ACHN (cell line): Measurements from ENCODE around the gene TTC8.
A peak's percentile ranks its signal among the peaks of the same experiment; 100 is the strongest.
"Not testable (repeated sequence)": the region's sequence is repeated elsewhere in the genome, so short reads cannot be mapped to it uniquely, and the experiment has no call there.

ENCODE experiments used
- DNase-seq: peaks from one replicate; pipeline ENCODE4 v3.0.0-alpha.2; 2015
- in situ Hi-C: cut with HindIII; loops from 2 replicates; pipeline ENCODE4 v1.10.0; 2017; ENCODE audit warnings: low sequenced_read_pairs, low pct_ligation_motif_present, low pct_unique_long_range_greater_than_20kb

TTC8 gene

DNA sequence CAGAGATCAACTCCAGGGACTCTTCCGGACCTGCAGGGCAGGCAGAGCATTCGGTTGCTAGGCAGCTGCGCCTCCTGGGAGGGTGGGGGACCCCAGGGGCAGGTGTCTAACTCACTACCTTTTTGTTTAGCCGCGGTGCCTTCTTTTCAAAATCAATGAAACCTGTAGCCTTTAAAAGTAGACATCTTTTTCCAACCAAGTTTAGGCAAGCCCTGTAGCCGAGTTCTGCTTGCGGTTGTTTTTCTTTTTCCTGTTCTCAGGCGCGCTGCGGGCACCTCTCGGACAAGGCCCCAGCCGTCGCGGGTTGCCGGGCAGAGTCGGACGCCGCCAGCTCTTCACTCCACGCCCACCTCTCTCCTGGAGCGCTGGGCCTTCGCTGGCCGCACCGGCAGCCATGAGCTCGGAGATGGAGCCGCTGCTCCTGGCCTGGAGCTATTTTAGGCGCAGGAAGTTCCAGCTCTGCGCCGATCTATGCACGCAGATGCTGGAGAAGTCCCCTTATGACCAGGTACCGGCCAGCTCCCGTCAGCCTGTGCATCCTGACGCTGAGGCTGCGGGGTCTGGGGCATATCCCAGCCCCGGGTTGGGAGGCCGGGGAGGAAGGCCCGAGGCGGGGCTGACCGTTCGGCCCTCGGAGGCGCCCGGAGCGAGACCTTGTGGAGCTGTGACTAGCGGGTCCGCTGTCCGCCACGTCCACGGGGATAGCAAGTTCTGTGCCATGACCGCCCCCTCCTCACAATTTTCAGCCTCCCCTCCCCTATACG, at the start of gene TTC8:
Gene TTC8 (plus strand): TSS at position 338 of the 764 bp plus-strand sequence. CDS start 57 bp downstream, at position 395.
- DNase-seq: peak; percentile 85
- in situ Hi-C loops: no loop called here

DNA sequence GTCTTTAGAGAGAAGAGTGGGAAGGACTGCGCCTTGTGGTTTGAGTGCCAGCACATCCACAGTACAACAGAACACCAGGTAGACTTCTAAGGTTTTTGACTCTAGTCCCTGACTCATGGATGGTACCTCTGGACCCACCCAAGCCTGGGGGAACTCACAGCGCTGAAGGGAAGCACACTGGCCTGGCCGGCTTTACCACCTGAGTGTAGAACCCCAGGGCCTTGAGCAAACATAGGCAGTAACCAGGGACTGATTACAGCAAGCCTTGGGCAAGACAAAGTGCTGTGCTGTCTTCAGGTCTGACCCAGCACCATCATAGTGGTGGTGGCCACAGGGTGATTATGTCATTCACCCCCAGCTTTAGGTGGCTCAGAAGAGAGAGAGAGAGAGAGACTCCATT, 48.9 kb upstream of the TTC8 start:
- DNase-seq: no peak
- in situ Hi-C loops: no loop called here

DNA sequence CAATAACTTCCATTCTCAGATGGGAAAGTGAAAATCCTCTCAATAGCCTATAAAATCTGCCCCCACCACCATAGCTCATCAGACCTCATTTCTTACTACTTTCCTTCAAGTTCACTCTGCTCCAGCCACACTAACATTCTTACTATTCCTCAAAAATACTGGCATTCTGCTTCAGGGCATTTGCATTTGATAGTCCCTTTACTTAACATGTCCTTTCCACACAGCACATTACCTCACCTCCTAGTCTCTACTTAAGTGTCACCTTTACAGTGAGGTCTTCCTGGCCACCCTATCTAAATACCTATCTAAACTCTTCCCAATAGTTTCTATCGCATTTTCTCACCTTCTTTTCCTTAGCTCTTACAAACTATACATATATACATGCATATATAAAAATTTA, 38.5 kb upstream of the TTC8 start:
- in situ Hi-C loops: no loop called here
- DNase-seq: no peak

DNA sequence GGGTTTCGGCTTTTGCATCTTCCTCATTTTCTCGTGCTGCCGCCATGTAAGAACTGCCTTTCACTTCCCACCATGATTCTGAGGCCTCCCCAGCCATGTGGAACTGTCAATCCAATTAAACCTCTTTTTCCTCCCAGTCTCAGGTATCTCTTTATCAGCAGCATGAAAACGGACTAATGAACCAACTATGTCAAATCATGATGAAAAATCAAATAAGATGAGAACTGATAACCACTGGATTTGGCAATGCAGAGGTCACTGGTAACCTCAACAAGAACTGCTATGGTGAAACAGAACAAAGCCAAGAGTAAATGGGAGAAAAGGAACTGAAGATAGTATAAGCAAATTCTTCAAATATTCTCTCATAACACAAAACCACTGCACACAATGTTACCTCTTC, 37.7 kb upstream of the TTC8 start:
- in situ Hi-C loops: no loop called here
- DNase-seq: no peak

DNA sequence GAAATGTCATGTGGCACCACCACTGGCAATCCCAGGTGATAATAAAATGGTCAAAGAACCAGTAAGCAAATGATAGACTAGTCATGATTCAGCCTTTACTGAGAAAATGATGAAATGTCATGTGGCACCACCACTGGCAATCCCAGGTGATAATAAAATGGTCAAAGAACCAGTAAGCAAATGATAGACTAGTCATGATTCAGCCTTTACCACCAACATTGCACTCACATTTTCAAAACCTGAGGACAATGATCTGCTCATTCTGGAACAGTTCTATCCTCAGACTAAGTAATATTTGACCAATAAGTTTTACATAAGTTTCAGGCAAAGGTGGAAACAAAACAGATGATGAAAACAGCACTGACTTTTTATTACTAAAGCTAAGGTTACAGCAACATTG, 34.9 kb upstream of the TTC8 start:
- DNase-seq, in situ Hi-C loops: not testable (repeated sequence)

DNA sequence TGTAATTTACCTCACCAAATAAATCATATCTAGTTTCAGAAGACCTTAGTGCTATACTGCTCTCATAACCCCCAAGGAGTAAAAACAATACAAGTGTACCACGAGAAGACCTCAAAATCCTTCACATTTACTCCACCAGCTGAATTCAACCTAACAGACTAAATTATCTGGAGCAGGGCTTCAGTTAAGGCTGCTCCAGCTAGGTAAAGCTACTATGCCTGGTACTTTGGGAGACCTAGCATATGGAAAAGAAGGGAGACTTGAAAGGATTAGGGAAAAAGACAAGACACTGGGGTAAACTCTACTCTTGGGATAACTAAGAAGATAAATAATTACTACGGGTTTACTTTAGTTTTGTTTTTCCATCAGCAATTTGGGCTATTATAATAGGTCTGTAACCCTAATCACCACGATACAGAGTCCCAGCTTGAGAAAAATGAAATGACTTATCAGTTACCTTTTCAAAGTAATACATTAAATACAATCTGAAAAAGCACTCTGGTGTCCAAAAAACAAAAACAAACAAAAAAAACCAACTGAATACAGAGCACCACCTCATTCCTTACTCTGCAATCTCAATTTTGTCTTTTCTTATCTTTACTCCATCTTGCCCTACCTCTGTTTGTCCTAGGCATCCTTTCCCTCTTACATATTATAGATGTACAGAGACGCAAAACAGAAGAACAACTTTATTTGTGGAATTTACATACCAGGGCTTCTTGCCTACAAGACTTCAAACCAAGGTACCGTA, 33.8 kb upstream of the TTC8 start:
- DNase-seq: no peak
- in situ Hi-C loops: no loop called here

DNA sequence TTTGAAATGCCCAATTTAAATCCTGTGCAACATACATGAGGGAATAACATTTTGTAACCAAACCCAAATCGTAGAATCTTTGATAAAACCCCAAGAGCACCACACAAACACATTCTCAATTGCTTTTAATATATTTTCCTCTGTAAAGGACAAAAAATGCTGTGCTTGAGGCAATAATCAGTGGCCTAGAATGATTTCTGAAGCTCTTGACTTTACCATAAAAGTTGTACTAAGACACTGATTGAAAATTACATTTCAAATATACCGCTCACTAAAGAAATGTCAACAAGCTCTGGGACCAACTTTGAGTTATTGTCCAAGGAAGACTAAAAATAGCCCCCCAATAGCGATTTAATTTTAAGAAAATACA, 33.2 kb upstream of the TTC8 start:
- no peak for DNase-seq

DNA sequence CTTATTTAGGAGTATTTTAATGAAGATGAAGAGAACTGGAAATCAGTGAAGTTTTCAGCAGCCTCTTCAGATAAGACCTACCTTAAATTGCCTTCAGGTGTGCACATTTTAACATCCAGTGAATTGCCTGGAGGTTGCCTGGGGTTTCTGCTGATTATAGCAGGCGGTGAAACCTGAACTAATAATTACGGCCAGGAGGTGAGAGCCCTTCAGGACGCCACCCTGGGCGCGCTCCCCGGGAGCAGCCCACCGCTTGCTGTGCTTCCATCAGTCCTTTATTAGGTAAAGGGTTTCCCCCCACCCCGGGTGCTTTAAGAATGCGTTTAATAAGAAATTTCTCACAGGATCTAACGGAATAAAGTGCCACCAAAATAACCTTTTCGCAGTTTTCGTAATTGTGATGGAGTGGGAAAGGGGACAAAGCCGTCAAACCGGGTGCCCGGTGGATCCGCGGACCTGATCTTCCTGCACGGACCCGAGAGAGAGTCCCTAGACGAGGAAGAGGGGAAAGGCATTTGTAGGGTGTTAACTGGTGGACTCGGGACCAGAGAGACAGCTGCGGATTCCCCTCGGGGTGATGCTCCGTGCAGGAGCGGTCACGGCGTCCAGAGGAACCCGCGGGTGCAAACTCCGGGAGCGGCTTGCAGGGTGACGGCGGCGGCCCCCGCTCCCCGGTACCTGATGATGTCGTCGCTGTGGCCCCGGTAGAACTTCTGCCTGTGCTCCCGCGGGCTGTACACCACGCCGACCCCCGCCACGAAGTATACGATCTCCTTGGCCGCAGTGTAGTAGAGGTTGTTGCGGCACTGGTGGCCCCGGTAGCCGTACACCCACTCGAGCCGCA, 32.6 kb upstream of the TTC8 start:
- in situ Hi-C loops: no loop called here
- no peak for DNase-seq

More for the DNA sequence above, 33.2 kb upstream of the TTC8 start:
- in situ Hi-C loops: no loop called here

DNA sequence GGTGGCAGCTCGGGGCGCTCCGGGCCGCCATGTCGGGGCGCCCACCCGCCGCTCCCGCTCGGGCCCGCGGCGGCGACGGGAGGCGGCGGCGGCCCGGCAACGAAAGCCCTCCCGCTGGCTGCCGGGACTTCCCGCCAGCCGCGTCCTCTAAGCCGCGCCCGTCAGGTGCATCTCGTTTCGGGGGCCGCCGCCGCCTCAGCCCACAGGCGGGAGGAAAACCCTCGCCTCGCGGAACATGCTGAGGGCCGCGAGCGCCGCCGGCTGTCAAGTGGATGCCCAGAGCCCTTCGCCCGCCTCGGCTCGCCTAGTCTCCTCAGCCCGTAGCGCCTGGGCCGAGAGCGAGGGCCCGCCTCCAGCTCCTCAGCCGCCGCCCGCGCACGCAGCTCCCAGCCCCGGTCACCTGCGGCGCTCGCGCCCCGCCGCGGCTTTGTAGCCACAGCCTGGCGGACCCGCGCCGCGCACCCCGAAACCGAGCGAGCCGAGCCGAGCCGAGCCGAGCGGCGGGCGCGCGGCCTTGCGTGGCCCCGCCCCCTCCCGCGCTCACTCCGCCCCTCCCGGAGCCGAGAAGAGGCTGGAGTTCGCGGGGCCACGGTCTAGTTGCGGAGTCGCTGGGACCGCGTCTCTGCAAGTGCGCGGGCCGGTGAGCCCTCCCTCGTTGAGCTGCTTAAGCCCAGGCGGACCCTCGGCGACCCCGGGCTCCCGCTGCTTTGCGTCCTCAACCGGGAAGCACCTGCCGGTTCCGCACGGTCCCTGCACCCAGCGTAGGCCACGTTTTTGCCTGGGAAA, 31.8 kb upstream of the TTC8 start, which contains the start of gene EML5:
Gene EML5 (minus strand): TSS at position 481 of the 786 bp plus-strand sequence. CDS start 450 bp downstream, at position 31.
- peak; percentile 65 for DNase-seq
- in situ Hi-C loops: no loop called here

DNA sequence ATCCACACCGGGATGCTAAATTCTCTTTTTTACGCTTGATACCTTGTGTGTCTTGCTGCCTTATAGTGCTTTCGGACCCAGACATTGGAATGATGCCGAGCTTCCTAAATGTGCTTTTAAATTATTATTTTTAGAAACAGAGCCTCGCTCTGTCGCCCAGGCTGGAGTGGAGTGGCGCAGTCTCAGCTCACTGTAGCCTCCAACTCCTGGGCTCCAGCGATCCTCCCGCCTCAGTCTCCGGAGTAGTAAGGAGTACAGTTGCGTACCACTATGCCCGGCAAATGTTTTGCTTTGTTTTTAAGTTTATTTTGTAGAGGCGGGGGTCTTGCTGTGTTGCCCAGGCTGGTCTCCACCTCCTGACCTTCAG, 31.2 kb upstream of the TTC8 start:
- in situ Hi-C loops: no loop called here
- DNase-seq: no peak

DNA sequence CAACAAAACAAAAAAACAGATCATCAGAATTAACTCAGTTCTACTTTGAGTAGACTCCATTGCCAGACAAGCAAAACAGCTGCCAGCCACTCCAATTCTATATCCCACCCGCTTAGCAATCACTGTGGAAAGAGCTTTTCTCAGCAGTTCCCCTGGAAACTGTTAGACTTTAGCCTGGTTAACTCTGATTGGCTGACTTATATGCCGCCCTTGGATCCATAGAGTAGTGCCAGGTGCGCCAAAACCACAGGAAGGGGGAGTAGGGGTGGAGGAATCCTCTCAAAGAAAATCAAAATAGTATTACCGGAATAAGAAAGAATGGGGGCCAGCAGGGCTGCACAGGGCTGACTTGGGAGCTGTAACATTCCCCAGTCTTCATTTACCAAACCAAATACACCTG, 26.3 kb upstream of the TTC8 start:
- no peak for DNase-seq
- in situ Hi-C loops: no loop called here

DNA sequence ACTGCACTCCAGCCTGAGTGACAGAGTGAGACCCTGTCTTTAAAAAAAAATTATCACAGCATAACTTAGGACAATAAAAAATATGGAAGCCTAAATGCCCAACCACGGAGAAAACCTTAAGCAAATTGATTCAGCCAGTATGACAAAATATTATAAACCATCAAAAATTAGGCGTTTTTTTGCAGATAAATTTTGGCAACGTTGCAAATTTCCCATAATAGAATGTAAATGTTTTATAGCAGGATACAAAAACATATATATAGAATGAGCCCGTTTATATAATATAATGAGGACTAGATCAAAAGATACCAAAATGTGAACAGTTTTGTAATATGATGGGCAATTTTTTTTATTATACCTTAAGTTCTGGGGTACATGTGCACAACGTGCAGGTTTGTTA, 24.9 kb upstream of the TTC8 start:
- in situ Hi-C loops: no loop called here
- no peak for DNase-seq

DNA sequence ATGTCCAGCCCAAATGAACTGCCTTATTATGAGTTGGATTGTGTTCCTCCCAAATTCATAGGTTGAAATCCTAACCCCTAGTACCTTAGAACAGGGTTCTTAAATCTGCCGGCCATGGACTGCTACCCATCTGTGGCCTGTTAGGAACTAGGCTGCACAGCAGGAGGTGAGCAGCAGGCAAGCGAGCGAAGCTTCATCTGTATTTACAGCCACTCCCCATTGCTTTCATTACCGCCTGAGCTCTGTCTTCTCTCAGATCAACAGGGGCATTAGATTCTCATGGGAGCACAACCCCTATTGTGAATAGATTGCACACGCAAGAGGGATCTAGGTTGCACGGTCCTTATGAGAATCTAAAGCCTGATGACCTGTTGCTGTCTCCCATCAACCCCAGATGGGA, 21.9 kb upstream of the TTC8 start:
- no peak for DNase-seq
- in situ Hi-C loops: no loop called here

DNA sequence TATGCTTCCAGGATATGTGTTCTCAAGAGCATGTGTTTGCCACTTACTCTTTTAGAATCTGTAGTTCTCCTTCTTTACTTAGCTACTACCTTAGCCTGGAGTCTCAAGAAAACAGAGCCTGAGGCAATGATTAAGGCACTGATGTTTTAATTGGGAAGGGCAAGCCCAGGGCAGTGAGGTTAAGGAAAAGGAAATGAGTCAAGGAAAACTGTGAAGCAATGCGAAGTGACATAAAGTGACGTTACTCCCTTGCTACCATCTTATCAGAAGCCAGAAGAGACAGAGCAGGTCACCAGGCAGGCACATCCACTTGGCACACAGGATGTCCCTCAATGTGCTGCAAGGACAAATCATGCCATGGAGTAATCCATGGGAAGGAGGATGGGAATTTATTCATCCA, 20.4 kb upstream of the TTC8 start:
- in situ Hi-C loops: no loop called here
- no peak for DNase-seq

DNA sequence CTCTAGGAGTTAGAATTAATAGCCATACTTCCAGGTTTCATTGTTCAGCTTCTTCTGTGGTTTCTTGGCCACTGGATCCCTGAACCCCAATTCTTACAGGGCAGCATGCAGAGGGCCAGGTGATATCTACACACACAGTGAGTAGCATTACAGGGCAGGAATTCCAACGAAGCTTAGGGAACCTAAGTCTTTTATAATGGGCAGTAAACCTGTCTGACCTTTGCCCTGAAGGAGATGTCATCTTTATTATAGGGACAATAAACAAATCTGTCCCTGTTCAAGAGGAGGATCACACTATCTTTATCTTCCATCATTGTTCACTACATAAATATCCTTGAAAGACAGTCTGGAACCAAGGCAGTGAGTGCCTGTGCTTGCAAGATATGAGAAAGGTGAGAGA, 20.0 kb upstream of the TTC8 start:
- in situ Hi-C loops: no loop called here
- no peak for DNase-seq

DNA sequence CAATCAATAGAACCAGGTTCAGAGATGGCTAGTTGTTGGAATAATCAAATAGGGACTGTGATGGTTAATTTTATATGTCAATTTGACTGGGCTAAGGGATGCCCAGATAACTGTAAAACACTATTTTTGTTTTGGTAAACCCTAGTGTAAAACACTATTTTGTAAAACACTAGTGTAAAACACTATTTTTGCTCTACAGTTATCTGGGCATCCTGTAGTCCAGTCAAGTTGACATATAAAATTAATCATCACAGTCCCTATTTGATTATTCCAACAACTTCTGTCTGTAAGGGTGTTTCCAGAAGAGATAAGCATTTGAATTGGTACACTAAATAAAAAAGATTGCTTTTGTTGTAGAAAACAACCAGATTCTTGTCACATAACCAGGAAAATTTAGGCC, 16.1 kb upstream of the TTC8 start:
- in situ Hi-C loops: no loop called here
- no peak for DNase-seq

DNA sequence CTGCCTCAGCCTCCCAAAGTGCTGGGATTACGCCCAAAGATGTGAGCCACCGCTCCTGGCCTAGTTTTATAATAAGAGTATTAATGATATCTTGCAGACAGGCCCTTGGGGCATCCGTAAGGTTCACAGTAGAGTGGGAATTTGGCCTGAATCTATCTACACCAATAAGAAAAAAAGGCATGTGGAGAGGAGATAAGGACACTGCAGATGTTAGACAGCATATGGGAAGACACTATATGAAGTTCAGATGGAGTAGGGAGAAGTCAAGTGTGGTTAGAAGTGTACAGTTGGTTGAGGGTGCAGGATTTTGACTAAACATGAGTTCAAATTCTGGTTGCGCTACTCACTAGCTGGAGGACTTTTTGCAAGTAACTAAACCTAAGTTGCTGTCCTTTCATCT, 8.5 kb upstream of the TTC8 start:
- in situ Hi-C loops: no loop called here
- DNase-seq: no peak

DNA sequence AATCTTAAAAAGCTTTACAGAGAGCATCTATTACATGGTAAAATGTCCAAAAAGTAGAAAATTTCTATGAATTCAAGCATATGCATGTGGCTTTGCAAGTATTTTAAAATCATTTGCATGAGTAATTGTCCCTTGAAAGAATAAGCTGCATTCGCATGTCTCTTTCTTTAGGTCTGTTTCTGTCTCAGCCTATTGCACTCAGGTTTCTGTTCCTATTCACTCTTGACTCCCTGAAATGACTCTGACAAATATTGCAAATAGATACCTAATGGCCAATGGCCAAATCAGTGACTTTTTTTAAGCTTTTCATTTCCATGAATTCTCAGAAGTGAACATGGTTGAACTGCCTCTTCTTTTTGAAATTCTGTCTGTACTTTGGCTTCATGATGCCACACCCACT, 6.4 kb upstream of the TTC8 start:
- in situ Hi-C loops: no loop called here
- no peak for DNase-seq

DNA sequence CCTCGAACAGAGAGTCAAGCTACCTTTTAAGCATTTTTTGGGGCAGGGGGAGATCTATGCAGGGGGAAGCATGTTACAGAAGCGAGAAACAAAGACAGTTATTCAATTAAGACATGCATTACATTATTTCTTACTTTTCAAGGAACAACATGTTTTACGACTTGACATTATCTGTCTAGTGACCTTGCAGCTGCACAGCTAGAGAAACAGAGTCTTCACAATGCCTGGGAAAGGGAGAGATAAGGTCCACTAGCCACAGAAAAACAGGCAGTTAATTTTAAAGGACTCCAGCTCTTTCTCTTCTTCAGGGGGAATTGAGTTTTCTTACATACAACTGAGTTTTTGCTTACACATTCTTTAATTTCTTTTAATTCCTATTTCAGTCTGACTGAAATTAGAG, 4.8 kb upstream of the TTC8 start:
- in situ Hi-C loops, DNase-seq: not testable (repeated sequence)
